K562 (cell line): ENCODE results near the gene COPE.

Experiments used
- POLR2AphosphoS2 ChIP-seq: IDR thresholded peaks from 2 replicates; pipeline ENCODE4 v1.6.1; 2012; ENCODE audit warnings: low read length, improper control_type of control experiment
- ZEB2 ChIP-seq: fragments of 450-650 bp; IDR thresholded peaks from 2 replicates; pipeline ENCODE4 v1.6.1; 2016
- ZNF274 ChIP-seq: IDR thresholded peaks from 2 replicates; pipeline ENCODE4 v1.6.1; 2011; ENCODE audit warnings: low read depth, mild to moderate bottlenecking, low read length, moderate library complexity, borderline replicate concordance
- TF ChIP-seq, protein P1 (sequence below), 3 experiments: IDR thresholded peaks in 2 of 3; conservative IDR thresholded peaks in 1 of 3; 2 replicates each; pipeline ENCODE4 v1.5.1; 2011 to 2012; ENCODE audit warnings: low read length in 3 of 3, mild to moderate bottlenecking in 3 of 3, control low read depth in 2 of 3, improper control_type of control experiment in 1 of 3, inconsistent platforms in 1 of 3, low read depth in 1 of 3, mixed read lengths in 1 of 3, moderate library complexity in 1 of 3; ENCODE audit not compliant: insufficient read depth in 2 of 3

GRCh38 chr19:18894254-18895037, 24.7 kb downstream of the COPE start:
- TF ChIP-seq ZNF274, result no peak
- TF ChIP-seq ZEB2, result no peak
- TF ChIP-seq, protein P1, sequence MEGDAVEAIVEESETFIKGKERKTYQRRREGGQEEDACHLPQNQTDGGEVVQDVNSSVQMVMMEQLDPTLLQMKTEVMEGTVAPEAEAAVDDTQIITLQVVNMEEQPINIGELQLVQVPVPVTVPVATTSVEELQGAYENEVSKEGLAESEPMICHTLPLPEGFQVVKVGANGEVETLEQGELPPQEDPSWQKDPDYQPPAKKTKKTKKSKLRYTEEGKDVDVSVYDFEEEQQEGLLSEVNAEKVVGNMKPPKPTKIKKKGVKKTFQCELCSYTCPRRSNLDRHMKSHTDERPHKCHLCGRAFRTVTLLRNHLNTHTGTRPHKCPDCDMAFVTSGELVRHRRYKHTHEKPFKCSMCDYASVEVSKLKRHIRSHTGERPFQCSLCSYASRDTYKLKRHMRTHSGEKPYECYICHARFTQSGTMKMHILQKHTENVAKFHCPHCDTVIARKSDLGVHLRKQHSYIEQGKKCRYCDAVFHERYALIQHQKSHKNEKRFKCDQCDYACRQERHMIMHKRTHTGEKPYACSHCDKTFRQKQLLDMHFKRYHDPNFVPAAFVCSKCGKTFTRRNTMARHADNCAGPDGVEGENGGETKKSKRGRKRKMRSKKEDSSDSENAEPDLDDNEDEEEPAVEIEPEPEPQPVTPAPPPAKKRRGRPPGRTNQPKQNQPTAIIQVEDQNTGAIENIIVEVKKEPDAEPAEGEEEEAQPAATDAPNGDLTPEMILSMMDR (IDR thresholded peaks at IDR 0.05 in 2 of 3, conservative IDR thresholded peaks at IDR 0.05 in 1 of 3; ENCODE audit: insufficient read depth in 2 of 3, low read depth in 1 of 3, low read length in 3 of 3), result no peak
- no peak for TF ChIP-seq POLR2AphosphoS2
